HG02884 (cell line): Measurements from ENCODE around the gene CHD3.
A peak's percentile ranks its signal among the peaks of the same experiment; 100 is the strongest.
"Not testable (repeated sequence)": the region's sequence is repeated elsewhere in the genome, so short reads cannot be mapped to it uniquely, and the experiment has no call there.

Source experiments
- ATAC-seq: cut with Tn5 transposase; IDR thresholded peaks from one replicate; pipeline ENCODE4 v1.9.1; 2021; ENCODE audit warnings: mild to moderate bottlenecking, moderate library complexity; ENCODE audit not compliant: unreplicated experiment

The CHD3 gene

DNA sequence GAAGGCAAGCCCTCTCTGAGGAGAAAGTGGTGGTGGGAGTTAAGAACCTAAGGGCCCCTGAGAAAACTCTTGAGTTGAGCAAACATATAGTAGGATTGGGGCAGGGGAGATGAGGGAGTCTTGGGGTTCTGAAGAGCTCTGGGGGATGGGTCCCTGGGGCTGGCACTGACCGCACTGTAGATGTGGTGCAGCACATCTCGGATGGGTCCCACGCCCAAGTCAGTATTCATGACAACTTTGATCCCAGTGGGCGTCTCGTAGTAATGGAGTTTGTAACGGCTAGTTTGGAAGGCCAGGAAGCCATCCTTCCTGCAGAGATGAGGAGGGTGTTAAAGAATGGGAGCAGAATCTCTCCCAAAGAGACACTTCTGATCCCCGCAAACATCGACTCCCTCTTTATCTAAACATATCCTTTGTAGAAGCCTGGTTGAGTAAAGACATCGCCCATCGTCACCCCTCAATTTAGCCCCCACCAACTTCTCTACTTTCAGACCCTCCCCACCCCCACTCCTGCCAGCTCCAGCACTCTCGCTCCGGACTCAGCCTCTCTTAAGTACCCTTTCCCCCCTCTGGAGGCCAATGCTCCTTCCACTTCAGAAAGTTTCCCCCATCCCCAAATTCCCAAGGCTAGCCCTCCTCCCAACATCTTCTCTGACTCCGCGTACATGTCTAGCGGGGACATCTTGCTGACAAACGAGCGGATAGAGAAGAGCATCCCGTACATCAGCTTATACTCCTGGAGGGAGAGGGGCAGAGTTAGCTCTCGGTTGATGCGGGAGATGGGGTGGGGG, 42.4 kb downstream of the CHD3 start:
- no peak for ATAC-seq

DNA sequence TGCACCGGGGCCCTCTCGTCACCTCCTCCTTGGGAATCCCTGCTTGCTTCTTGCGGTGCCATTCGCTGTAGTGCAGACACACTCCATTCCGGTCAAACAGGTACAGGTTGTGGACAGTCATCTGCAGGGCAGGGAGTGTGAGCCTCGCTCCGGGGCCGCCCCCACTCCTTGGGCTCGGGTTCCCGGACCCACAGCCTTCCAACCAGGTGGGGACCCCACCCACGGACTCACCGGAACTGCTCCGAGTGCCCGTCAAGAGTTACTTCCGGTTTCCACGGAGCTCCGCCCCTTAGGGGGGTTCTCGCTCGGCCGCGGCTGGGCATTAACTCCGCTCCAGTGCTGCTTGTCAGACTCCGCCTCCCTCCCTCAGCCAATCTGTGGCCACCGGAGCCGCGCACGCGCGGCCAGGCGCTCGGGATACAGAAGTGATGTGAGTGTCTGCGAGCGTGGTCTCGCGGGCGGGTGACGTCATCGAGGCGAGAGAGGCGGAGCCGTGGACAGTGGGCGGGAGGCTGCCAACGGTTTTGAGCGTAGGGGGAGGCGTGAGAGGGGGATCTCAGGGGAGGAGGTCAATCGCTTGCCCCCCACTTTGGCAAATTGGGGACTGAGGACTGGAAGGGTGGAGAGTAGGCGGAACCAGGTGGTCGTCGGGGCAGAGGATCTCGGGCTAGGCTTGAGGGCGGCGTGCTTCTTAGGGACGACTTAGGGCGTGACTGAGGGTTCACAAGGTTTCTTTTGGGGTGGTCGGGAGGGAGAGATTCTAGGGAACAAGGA, 43.3 kb downstream of the CHD3 start, which contains the start of the genes CNTROB and TRAPPC1:
CNTROB (plus strand) TSS at position 498 of the 774 bp plus-strand sequence. CDS start 874 bp downstream, outside the sequence.
TRAPPC1 (minus strand) TSS at position 238 of the 774 bp plus-strand sequence; CDS start at position 121, 117 bp downstream.
- peak; percentile 93 for ATAC-seq

DNA sequence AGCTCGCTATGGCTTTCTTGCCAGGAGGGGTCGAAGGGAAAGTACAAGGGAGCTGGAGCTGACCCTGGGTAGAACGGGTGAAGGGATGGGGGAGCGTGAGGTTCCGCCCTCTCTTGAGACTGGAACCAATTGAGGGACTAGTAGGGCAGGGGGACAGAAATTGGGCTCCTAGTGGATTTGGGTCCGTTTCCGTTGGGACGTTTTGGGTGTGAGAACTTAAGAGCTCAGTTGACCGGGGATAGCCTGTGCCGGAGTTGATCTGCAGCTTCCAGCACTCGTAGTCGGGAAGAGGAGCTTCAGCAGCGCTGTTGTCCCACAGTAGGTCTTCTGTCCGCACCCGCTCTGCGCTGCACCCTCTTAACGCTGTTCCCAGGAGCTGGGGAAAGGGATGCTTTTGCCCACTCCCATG, 43.9 kb downstream of the CHD3 start:
- peak; percentile 6 for ATAC-seq

DNA sequence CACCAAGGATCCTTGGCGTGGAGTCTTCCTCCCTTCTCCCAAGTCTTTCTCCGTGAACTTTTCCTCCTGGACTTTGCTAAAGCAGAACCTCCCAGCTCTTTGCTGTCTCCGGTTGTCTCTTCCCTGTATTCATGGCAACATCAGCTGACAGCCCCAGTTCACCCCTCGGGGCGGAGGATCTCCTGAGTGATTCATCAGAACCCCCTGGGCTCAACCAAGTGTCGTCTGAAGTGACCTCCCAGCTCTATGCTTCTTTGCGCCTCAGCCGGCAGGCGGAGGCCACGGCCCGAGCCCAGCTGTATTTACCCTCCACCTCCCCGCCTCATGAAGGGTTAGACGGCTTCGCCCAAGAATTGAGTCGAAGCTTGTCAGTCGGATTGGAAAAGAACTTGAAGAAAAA, 44.4 kb downstream of the CHD3 start:
- no peak for ATAC-seq

DNA sequence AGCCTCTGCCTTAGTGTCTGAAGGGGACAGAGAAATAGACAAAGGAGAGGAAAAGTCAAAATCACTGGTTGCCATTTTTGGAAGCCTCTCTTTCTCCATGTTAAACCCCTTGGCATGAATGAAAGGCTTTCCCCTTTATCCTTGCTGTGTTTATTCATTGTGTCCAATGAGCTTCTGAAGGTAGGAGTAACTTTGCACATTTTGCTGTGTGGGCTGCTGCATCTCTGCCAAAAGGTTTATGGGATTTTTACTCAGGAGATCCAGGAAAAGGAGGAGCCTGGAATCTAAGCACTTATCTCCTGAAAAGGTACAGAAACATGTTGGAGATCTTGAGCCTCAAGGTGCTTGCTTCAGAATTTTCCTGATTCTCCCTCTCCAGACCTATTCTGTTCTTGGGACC, 47.3 kb downstream of the CHD3 start:
- no peak for ATAC-seq

DNA sequence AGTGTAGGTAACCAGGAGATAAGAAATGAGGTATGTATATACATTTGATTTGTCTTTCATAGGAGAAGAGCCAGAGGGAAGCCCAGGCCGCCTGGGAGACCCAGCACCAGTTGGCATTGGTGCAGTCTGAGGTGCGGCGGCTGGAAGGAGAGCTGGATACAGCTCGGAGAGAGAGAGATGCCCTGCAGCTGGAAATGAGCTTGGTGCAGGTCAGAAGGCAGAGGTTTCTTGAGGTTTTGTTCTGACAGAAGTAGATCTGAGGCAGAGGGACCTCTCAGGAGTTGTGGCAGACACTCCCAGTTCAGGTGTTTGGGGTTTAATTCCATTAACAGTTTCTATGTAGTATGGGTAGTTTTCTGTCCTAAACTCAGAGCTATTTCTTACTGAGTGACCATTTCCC, 51.4 kb downstream of the CHD3 start:
- no peak for ATAC-seq

DNA sequence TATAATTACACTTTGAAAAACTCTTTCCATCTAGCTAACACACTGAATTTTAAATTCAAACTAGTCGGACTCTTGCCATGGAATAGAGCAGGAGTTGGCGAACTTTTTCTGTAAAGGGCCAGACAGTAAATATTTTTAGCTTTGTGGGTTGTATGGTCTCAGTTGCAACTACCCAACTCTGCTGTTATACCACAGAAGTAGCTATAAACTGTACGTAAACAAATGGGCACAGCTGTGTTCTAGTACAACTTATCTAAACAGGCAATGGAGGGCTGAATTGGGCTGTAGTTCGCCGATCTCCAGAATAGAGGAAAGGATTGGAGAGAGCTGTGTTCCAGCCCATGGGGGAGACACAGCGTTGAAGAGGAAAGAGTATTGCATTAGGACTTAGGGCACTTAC, 52.2 kb downstream of the CHD3 start:
- ATAC-seq, result no peak

DNA sequence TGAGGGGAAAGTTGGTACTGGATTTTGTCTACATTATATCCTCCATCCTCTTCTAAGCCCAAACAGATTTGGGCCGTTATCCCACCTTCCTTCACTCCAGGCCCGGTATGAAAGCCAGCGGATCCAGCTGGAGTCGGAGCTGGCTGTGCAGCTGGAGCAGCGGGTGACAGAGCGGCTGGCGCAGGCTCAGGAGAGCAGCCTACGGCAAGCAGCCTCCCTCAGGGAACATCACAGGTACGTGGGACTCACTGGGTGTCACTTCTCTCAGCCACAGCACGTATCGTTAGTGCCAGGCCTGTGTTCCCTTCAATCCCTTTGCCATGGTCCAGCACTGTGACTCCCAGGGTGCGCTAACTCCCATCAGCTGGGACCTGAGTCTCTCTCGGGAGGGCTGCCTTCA, 54.7 kb downstream of the CHD3 start:
- ATAC-seq, result no peak

DNA sequence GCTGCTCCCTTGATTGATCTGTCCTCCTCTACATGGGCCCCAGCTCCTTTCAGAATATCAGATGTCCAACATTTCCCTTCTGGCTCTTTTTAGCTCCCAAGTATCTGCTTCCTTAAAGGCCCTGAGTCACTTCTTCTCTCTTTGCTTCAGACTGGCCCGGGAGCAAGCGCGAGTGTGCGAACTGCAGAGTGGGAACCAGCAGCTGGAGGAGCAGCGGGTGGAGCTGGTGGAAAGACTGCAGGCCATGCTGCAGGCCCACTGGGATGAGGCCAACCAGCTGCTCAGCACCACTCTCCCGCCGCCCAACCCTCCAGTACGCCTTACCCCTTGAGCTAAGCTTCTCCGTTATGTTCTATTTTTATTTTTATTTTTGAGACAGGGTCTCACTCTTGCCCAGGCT, 55.7 kb downstream of the CHD3 start:
- no peak for ATAC-seq

DNA sequence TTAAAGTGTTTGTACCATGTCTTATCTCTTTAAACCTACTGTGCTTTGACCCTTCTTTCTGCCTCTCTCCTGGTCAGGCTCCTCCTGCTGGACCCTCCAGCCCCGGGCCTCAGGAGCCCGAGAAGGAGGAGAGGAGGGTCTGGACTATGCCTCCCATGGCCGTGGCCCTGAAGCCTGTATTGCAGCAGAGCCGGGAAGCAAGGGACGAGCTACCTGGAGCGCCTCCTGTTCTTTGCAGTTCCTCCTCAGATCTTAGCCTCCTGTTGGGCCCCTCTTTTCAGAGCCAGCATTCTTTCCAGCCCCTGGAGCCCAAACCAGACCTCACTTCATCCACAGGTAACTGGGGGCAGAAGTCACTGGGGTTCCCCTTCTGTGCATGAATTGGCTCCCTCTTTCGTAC, 57.1 kb downstream of the CHD3 start:
- no peak for ATAC-seq

DNA sequence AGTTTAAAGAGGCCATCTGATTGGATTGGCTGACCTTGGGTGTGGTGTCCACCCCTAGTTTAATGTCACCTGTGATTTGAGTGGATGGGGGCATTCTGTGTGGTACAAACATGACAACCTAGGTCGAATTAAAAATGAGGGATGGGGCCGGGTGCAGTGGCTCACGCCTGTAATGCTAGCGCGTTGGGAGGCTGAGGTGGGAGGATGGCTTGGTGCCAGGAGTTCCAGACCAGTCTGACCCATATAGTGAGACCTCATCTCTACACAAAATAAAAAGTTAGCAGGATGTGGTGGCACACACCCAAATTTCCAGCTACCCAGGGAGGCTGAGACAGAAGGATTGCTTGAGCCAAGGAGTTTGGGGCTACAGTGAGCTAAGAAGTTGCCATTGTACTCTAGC, 57.9 kb downstream of the CHD3 start:
- ATAC-seq, result no peak

DNA sequence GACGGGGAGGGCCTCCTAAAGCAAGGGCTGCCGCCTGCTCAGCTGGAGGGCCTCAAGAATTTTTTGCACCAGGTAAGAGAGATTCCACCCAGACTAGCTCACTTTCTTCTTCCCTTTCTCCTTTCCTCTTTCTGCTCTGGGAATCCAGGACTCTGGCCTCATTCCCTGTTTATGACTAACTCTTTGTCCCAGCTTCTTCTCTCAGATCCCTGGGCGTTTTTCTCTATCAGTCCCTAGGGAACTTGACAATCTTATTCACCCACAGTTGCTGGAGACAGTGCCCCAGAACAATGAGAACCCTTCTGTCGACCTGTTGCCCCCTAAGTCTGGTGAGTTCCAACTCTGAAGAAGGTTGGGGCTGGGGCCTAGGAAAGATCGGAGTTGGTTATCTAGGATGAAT, 59.1 kb downstream of the CHD3 start:
- no peak for ATAC-seq

DNA sequence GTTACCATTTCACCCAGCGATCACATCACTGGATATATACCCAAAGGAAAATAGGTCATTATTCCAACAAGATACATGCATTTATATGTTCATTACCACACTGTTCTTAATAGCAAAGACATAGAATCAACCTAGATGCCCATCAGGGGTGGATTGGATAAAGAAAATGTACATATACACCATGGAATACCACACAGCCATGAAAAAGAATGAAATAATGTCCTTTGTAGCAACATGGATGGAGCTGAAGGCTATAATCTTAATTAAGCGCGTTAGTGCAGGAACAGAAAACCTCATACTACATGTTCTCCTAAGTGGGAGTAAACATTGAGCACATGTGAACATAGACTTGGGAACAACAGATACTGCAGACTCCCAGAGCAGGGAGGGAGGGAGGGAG, 62.0 kb downstream of the CHD3 start:
- no peak for ATAC-seq

DNA sequence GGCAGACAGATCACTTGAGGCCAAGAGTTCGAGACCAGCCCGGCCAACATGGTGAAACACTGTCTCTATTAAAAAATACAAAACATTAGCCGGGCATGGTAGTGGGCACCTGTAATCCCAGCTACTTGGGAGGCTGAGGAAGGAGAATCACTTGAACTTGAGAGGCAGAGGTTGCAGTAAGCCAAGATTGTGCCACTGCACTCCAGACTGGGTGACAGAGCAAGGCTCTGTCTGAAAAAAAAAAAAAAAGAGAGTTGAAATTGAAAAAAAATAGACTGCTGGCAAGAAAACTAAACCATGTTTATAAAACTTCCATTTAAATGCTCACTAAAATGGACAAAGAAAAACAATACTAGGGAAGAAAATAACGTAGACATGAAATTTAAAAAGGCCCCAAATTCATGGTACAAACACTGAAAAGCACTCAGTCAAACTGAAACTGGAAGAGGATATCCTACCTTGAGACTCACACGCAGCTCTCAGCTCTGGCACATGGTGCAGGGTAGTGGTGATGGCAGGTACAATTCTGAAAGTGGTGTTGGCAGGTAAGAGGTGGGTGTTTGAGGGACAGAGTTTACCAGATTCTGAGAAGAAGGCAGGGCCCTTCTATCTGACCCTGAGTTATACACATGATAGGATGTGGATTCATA, 62.7 kb downstream of the CHD3 start:
- no peak for ATAC-seq

DNA sequence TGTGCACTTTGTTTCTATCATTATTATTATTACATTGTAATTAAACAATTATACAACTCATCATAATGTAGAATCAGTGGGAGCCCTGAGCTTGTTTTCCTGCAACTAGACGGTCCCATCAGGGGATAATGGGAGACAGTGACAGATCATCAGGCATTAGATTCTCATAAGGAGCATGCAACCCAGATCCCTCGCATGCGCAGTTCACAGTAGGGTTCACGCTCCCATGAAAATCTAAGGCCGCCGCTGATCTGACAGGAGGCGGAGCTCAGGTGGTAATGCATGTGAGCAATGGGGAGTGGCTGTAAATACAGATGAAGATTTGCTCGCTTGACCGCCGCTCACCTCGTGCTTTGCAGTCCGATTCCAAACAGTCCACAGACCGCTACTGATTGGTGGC, 64.7 kb downstream of the CHD3 start:
- not testable (repeated sequence) for ATAC-seq

DNA sequence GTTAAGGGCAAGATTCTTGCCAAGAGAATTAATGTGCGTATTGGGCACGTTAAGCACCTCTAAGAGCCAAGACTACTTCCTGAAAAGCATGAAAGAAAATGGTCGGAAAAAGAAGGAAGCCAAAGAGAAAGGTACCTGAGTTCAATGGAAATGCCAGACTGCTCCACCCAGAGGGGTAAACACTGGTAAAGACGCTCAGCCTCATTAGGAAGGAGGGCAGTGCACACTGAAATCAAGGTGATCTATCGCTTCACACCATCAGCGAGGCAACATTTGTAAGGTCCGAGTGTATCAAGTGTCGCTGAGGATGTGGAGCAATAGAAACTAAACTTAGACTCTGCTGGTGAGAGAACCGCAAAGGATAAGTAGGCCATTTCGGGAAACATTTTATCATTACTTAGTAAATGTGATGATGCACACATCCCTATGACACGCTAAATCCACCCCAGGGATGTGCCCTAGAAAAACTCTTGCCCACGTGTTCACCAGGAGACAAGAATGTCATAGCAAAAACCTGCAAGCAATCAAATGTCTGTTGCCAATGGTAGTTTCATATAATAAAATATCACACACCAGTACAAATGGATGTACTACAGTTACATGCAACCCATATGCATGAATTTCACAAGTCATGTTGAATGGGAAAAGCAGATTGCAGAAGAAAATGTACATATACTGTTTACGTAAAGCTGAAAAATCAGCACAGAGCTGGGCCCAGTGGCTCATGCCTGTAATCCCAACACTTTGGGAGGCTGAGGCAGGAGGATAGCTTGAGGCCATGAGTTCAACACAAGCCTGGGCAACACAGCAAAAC, 67.0 kb downstream of the CHD3 start:
- ATAC-seq, result no peak

DNA sequence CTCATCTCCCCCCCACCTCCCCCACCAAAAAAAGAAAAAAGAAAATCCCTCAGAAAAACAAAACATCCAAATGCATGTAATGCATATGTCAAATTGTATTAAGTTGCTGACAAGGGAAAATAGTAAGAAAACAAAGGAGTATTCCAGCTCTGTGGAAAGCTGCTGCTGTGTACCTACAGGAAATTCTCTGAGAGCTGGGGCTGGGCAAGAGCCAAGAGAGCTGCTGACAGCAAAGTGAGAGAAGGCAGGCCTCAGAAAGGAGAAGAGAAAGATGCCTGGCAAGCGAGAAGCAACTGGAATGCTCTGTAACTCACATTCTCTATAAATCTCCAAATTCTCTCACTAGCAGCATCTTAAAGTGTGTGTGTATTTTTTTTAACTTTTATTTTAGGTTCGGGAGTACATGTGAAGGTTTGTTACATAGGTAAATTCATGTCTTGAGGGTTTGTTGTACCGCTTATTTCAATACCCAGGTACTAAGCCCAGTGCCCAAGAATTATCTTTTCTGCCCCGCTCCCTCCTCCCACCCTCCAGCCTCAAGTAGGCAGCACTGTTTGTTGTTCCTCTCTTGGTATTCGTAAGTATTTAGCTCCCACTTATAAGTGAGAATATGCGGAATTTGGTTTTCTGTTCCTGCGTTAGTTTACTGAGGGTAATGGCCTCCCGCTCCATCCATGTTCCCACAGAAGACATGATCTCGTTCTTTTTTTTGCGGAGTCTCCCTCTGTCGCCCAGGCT, 67.8 kb downstream of the CHD3 start:
- no peak for ATAC-seq

DNA sequence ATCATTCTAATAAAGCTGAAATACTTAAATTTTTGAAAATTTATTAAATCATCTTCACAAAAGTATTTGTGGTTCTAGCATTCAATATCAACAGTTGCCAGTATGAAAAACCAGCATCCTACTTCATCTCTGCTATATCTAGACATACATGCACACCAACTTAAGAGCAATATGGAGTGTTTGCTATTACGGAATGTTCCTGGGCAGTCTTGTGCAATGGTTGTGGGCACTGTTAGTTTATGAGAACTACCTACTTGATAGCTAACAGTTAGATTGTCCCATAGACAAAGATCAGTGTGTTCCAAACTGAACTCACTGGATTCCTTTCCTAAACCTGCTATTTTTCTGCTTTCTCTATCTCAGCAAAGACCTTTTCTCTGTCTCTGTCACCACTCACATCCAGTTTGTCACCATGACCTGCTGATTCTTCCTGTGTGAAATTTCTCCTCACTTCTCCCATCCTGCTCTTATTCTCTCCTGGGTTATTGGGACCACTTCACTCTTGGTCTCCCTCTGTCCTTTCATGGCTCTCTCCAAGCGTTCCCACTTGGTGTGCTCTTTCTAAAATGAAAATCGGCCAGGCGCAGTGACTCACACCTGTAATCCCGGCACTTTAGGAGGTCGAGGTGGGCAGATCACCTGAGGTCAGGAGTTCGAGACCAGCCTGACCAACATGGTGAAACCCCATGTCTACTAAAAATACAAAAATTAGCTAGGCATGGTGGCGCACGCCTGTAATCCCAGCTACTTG, 71.1 kb downstream of the CHD3 start:
- no peak for ATAC-seq

DNA sequence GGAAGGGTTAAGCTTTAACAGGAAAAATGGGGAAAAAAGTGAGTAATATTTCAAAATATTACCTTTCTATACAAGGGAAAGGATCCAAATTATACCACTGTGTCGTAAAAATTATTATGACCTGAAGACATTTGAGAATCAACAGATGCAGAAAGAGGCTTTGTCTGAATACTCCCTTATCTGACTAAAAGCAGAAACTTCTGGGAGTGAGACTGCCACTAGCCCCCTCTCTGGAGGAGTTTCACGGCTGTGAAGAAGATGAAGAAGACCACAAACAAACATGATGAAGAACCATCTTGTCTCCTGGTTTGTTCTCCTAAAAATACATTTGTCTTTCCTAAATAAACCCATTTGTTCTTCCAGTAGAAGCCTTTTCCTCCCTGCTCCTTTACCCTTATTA, 72.8 kb downstream of the CHD3 start:
- no peak for ATAC-seq
